HG02973 (cell line): ENCODE results near the gene PBX1.

Experiments used
- ATAC-seq: cut with Tn5 transposase; IDR thresholded peaks from one replicate; pipeline ENCODE4 v1.9.1; 2021; ENCODE audit warnings: moderate library complexity; ENCODE audit not compliant: unreplicated experiment

PBX1 gene

GRCh38 chr1:164901031-164901430, 342.0 kb downstream of the PBX1 start:
- no peak for ATAC-seq
